SK-N-SH treated with all-trans-retinoic acid at 6 μM for 48 hours (cell line): Measurements from ENCODE around the gene CTNNA3.
"Not testable (repeated sequence)": the region's sequence is repeated elsewhere in the genome, so short reads cannot be mapped to it uniquely, and the experiment has no call there.

ENCODE experiments used
- CSDC2 ChIP-seq: fragments of 250-450 bp; sonication (Bioruptor Pico); IDR thresholded peaks from 2 replicates; pipeline ENCODE4 v1.5.0; 2020; ENCODE audit warnings: mild to moderate bottlenecking, moderate library complexity
- ESRRG ChIP-seq: fragments of 250-450 bp; sonication (Bioruptor Pico); IDR thresholded peaks from 2 replicates; pipeline ENCODE4 v1.6.1; 2021; ENCODE audit warnings: mild to moderate bottlenecking
- RARB ChIP-seq: fragments of 250-450 bp; sonication (Bioruptor Pico); IDR thresholded peaks from 2 replicates; pipeline ENCODE4 v1.8.0; 2021; ENCODE audit warnings: mild to moderate bottlenecking, moderate library complexity
- ZFP3 ChIP-seq: fragments of 250-450 bp; sonication (Bioruptor Pico); IDR thresholded peaks from 2 replicates; pipeline ENCODE4 v1.5.0; 2020; ENCODE audit warnings: mild to moderate bottlenecking, moderate library complexity
- ZFP30 ChIP-seq: fragments of 450-650 bp; formaldehyde crosslinking; IDR thresholded peaks from 2 replicates; pipeline ENCODE4 v1.5.0; 2022; ENCODE audit warnings: mild to moderate bottlenecking, moderate library complexity
- ZNF8 ChIP-seq: fragments of 450-650 bp; formaldehyde crosslinking; IDR thresholded peaks from 2 replicates; pipeline ENCODE4 v1.5.0; 2020; ENCODE audit warnings: mild to moderate bottlenecking, moderate library complexity
- TF ChIP-seq, protein P1 (sequence below): fragments of 250-450 bp; sonication (Bioruptor Pico); IDR thresholded peaks from 2 replicates; pipeline ENCODE4 v1.5.1; 2020; ENCODE audit warnings: low read depth, mild to moderate bottlenecking, moderate library complexity

DNA sequence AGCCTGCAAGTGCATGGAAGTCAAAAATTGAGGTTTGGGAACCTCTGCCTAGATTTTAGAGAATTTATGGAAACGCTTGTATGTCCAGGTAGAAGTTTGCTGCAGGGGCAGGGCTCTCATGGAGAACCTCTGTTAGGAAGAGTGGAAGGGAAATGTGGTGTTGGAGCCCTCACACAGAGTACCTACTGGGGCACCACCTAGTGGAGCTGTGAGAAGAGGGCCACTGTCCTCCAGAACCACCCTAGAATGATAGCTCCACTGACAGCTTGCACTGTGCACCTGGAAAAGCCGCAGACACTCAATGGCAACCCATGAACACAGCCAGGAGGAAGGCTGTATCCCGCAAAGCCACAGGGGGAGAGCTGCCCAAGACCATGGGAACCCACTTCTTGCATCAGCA is 165.0 kb downstream of the CTNNA3 start:
- TF ChIP-seq ZNF8; ZFP30; CSDC2 (CRISPR knock-in tag); ESRRG (CRISPR knock-in tag); RARB (CRISPR knock-in tag); ZFP3 (CRISPR knock-in tag): not testable (repeated sequence)
- TF ChIP-seq, protein P1, sequence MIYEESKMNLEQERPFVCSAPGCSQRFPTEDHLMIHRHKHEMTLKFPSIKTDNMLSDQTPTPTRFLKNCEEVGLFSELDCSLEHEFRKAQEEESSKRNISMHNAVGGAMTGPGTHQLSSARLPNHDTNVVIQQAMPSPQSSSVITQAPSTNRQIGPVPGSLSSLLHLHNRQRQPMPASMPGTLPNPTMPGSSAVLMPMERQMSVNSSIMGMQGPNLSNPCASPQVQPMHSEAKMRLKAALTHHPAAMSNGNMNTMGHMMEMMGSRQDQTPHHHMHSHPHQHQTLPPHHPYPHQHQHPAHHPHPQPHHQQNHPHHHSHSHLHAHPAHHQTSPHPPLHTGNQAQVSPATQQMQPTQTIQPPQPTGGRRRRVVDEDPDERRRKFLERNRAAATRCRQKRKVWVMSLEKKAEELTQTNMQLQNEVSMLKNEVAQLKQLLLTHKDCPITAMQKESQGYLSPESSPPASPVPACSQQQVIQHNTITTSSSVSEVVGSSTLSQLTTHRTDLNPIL (CRISPR knock-in tag), result not testable (repeated sequence)
